Neuronal stem cell (in vitro differentiated cells): Measurements from ENCODE around the gene APOBR.
A peak's percentile ranks its signal among the peaks of the same experiment; 100 is the strongest.

Experiments used
- DNase-seq: peaks from one replicate; pipeline ENCODE4 v3.0.0-alpha.2; 2013; ENCODE audit warnings: low spot score
- H2AFZ ChIP-seq: one replicate; pipeline ENCODE4 v1.6.1; 2013; ENCODE audit warnings: mild to moderate bottlenecking, low read length, inconsistent platforms
- H2AK5ac ChIP-seq: 2 replicates; pipeline ENCODE4 v1.6.1; 2013; ENCODE audit warnings: low read depth, mild to moderate bottlenecking, inconsistent platforms, low read length, moderate library complexity, mixed read lengths
- H2BK120ac ChIP-seq: 2 replicates; pipeline ENCODE4 v1.6.1; 2013; ENCODE audit warnings: low read depth, mild to moderate bottlenecking, inconsistent platforms, low read length, moderate library complexity, mixed read lengths
- H2BK12ac ChIP-seq: one replicate; pipeline ENCODE4 v1.6.1; 2013; ENCODE audit warnings: low read length, inconsistent platforms
- H2BK15ac ChIP-seq: 2 replicates; pipeline ENCODE4 v1.6.1; 2013; ENCODE audit warnings: mild to moderate bottlenecking, low read length, inconsistent platforms, mixed read lengths
- H2BK5ac ChIP-seq: one replicate; pipeline ENCODE4 v1.6.1; 2013; ENCODE audit warnings: inconsistent platforms, mild to moderate bottlenecking, low read length, moderate library complexity
- H3K14ac ChIP-seq: one replicate; pipeline ENCODE4 v1.6.1; 2013; ENCODE audit warnings: low read length, inconsistent platforms
- H3K18ac ChIP-seq: 2 replicates; pipeline ENCODE4 v1.6.1; 2013; ENCODE audit warnings: low read length, inconsistent platforms
- H3K23ac ChIP-seq: 2 replicates; pipeline ENCODE4 v1.6.1; 2013; ENCODE audit warnings: low read depth, mild to moderate bottlenecking, mixed read lengths, low read length, inconsistent platforms; ENCODE audit not compliant: poor library complexity
- H3K27ac ChIP-seq: replicated peaks from 3 replicates; pipeline ENCODE4 v1.5.1; 2013; ENCODE audit warnings: low read length, inconsistent platforms
- H3K27me3 ChIP-seq, 3 experiments: 2 replicates each; pipeline ENCODE4 v1.6.1; 2013; ENCODE audit warnings: low read length in 3 of 3, mild to moderate bottlenecking in 2 of 3, inconsistent platforms in 1 of 3, low read depth in 1 of 3, mixed read lengths in 1 of 3, moderate library complexity in 1 of 3; ENCODE audit not compliant: control insufficient read depth in 3 of 3, insufficient read depth in 3 of 3
- H3K36me3 ChIP-seq, 2 donors: replicated peaks in 1 of 2; 2 replicates each; pipeline ENCODE4 v1.6.1; 2013; ENCODE audit warnings: low read length in 2 of 2; ENCODE audit not compliant: control insufficient read depth in 2 of 2, insufficient read depth in 2 of 2
- H3K4ac ChIP-seq: 2 replicates; pipeline ENCODE4 v1.6.1; 2013; ENCODE audit warnings: inconsistent platforms, mild to moderate bottlenecking, low read length, moderate library complexity
- H3K4me1 ChIP-seq, 2 donors: 1 replicate in 1 of 2; 2 replicates in 1 of 2; pipeline ENCODE4 v1.6.1; 2013; ENCODE audit warnings: low read length in 2 of 2, low read depth in 1 of 2; ENCODE audit not compliant: control insufficient read depth in 2 of 2, insufficient read depth in 1 of 2
- H3K4me2 ChIP-seq: one replicate; pipeline ENCODE4 v1.6.1; 2013; ENCODE audit warnings: mild to moderate bottlenecking, low read length, inconsistent platforms; ENCODE audit not compliant: insufficient read depth, poor library complexity, severe bottlenecking
- H3K4me3 ChIP-seq, 2 donors: 2 replicates each; pipeline ENCODE4 v1.5.1; 2013; ENCODE audit warnings: low read length in 2 of 2, mild to moderate bottlenecking in 2 of 2, inconsistent platforms in 1 of 2, moderate library complexity in 1 of 2
- H3K79me1 ChIP-seq: one replicate; pipeline ENCODE4 v1.6.1; 2013; ENCODE audit warnings: low read depth, mild to moderate bottlenecking, inconsistent platforms, low read length, moderate library complexity
- H3K9ac ChIP-seq: one replicate; pipeline ENCODE4 v1.6.1; 2013; ENCODE audit warnings: mild to moderate bottlenecking, low read depth, low read length, inconsistent platforms; ENCODE audit not compliant: poor library complexity
- H3K9me3 ChIP-seq, 2 donors: replicated peaks in 1 of 2; 2 replicates each; pipeline versions ENCODE3 to v1.6.1; 2013; ENCODE audit warnings: low read length in 2 of 2, mild to moderate bottlenecking in 2 of 2, inconsistent platforms in 1 of 2, low read depth in 1 of 2, mixed read lengths in 1 of 2, moderate library complexity in 1 of 2; ENCODE audit not compliant: control insufficient read depth in 2 of 2, insufficient read depth in 1 of 2
- H4K8ac ChIP-seq: one replicate; pipeline ENCODE4 v1.6.1; 2013; ENCODE audit warnings: low read depth, mild to moderate bottlenecking, inconsistent platforms, low read length, moderate library complexity
- H4K91ac ChIP-seq: one replicate; pipeline ENCODE4 v1.6.1; 2013; ENCODE audit warnings: low read length, low read depth, mild to moderate bottlenecking, inconsistent platforms; ENCODE audit not compliant: poor library complexity
- WGBS, 2 donors: extraction: QIAGEN DNeasy Blood & Tissue Kit; methylation state at CpG; one replicate each; pipeline ENCODE4 v1.1.7; 2013; ENCODE audit warnings: missing lambda C conversion rate in 2 of 2, mixed read lengths in 1 of 2; ENCODE audit not compliant: insufficient read length in 2 of 2, insufficient replicate concordance in 1 of 2; ENCODE audit errors: extremely low coverage in 2 of 2; 5-methylcytosine and 5-hydroxymethylcytosine counted together

APOBR gene

DNA sequence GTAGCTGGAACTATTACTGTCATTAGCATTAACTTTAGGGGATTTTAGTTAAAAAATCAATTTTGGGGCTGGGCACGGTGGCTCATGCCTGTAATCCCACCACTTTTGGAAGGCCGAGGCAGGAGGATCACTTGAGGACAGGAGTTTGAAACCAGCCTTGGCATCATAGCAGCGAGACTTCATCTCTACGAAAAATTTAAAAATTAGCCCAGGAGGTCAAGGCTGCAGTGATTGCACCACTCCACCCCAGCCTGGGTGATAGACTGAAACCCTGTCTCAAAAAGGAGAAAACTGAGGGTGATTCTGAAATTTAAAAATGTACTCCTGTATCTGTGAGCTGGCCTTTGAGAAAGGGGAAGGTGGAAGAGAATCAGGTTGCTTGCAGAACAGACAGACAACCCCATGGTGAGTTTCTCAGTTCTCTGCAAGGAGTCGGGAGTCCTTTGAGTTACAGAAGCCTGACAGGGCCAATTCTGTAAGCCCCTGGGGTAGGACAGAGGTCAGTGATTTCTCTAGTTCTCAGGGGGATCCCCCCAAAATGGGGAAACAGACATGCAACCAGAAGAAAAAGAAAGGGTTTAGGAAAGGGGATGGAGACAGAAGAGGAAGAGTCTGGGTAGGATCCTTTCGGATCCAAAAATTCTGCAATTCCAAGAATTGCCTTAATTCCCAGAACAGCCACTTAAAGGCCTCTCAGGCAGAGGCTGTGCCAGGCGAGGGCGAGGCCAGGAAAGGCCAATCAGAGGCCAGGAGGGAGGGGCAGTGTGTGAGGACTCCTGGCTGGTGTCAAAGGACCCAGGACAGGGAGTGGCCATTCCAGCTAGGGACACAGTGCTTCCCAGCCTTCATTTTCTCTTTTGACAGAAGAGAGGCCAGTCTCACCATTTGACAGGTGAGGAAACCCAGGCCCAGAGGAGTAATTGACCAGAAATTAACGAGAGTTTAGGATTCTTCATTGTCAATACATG is 37.6 kb downstream of the APOBR start:
- Histone ChIP-seq H3K36me3 (no peaks in the 10 kb centered on the region), H3K14ac (no peak overlapping the region), H4K8ac (no peak overlapping the region), H3K9ac (no peak overlapping the region), H2BK120ac (no peak overlapping the region), H2AK5ac (no peak overlapping the region), H3K4me1 (peaks cover 2 to 4% of the 10 kb centered on the region in 2 donors), H2BK12ac (no peak overlapping the region), H3K4ac (no peak overlapping the region), H3K23ac (no peak overlapping the region), H3K4me3 (no peak overlapping the region), H4K91ac (no peak overlapping the region), H3K79me1 (no peaks in the 10 kb centered on the region), H2AFZ (peak overlapping the region; percentile 77), H3K4me2 (no peak overlapping the region), H3K18ac (no peak overlapping the region), H3K27me3 (peaks cover 0 to 7% (median 0%) of the 10 kb centered on the region in 3 experiments), H3K27ac (no peak overlapping the region), H2BK15ac (no peak overlapping the region), H2BK5ac (no peak overlapping the region), H3K9me3 (no peaks in the 10 kb centered on the region)
- peak; percentile 35 for DNase-seq
- no CpG with 5 or more reads among the region's 9 CpGs for WGBS, 2 donors

DNA sequence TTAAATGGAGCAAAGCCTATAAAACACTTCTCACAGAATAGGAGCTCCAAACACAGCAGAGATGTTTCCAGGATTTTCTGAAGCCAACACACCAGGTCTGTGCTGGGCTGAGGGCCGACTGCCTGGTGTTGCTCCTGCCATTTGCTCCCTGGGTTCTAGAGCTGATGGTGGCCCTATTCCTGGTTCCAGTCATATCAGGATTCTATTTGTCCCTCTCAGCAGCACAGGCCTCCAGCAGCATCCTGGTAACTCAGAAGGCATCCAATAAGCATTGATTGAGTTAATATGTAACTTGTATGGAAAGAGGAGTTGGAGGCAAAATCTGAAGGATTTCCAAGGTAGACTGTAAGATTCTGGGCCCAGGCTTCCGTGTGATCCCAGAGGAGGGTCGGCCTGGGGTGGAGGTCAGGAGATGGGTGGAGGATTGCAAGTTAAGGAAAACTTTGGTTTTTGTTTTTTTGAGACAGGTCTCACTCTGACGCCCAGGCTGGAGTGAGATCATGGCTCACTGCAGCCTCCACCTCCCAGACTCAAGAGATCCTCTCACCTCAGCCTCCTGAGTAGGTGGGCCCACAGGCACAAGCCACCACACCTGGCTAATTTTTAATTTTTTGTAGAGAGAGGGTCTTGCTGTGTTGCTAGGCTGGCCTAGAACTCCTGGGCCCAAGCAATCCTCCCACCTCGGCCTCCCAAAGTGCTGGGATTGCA is 38.7 kb downstream of the APOBR start:
- Histone ChIP-seq H3K36me3 (no peaks in the 10 kb centered on the region), H3K4me2 (no peak overlapping the region), H4K8ac (no peak overlapping the region), H3K14ac (no peak overlapping the region), H3K79me1 (no peaks in the 10 kb centered on the region), H4K91ac (no peak overlapping the region), H3K27ac (no peak overlapping the region), H2AFZ (peak overlapping the region; percentile 22), H3K4ac (no peak overlapping the region), H2BK120ac (no peak overlapping the region), H3K9me3 (no peaks in the 10 kb centered on the region), H3K18ac (no peak overlapping the region), H2BK5ac (no peak overlapping the region), H2BK12ac (no peak overlapping the region), H3K4me1 (peaks cover 2 to 5% of the 10 kb centered on the region in 2 donors), H3K23ac (peak overlapping the region; percentile 60), H2AK5ac (no peak overlapping the region), H3K4me3 (no peak overlapping the region), H3K9ac (no peak overlapping the region), H2BK15ac (no peak overlapping the region), H3K27me3 (peaks cover 0 to 7% (median 0%) of the 10 kb centered on the region in 3 experiments)
- DNase-seq: no peak
- WGBS, 2 donors: no CpG with 5 or more reads among the region's 5 CpGs

GRCh38 chr16:28534542-28535373 is 40.3 kb downstream of the APOBR start:
- no peak overlapping the region for H2AFZ ChIP-seq
- no peak overlapping the region for H3K18ac ChIP-seq
- WGBS, 2 donors: no CpG with 5 or more reads among the region's 5 CpGs
- no peak overlapping the region for H3K4ac ChIP-seq
- no peaks in the 10 kb centered on the region for H3K36me3 ChIP-seq
- no peak overlapping the region for H3K9ac ChIP-seq
- H3K27me3 ChIP-seq: peaks cover 0 to 3% (median 0%) of the 10 kb centered on the region in 3 experiments
- no peak overlapping the region for H2AK5ac ChIP-seq
- no peak overlapping the region for H4K8ac ChIP-seq
- H3K4me2 ChIP-seq: no peak overlapping the region
- no peaks in the 10 kb centered on the region for H3K9me3 ChIP-seq
- H2BK12ac ChIP-seq: no peak overlapping the region
- H3K14ac ChIP-seq: no peak overlapping the region
- no peak overlapping the region for H2BK5ac ChIP-seq
- no peak overlapping the region for H2BK120ac ChIP-seq
- H3K4me3 ChIP-seq: no peak overlapping the region
- no peak overlapping the region for H3K27ac ChIP-seq
- H3K4me1 ChIP-seq: peaks cover 2 to 5% of the 10 kb centered on the region in 2 donors
- no peaks in the 10 kb centered on the region for H3K79me1 ChIP-seq
- no peak overlapping the region for H2BK15ac ChIP-seq
- no peak overlapping the region for H3K23ac ChIP-seq
- no peak for DNase-seq
- no peak overlapping the region for H4K91ac ChIP-seq
